A673 (cell line): Measurements from ENCODE around the gene ME3.

Source experiments
- CTCF ChIP-seq: fragments of 300-800, 200-600 bp; sonication (generic); conservative IDR thresholded peaks from 2 replicates; pipeline ENCODE4 v1.5.1; 2017; ENCODE audit warnings: low read depth, mild to moderate bottlenecking, antibody characterized with exemption, low read length, moderate library complexity, mixed read lengths
- EZH2 ChIP-seq: fragments of 200-600 bp; sonication (generic); IDR thresholded peaks from 2 replicates; pipeline ENCODE4 v1.6.1; 2017; ENCODE audit warnings: borderline replicate concordance, low read depth, mild to moderate bottlenecking, mixed read lengths, antibody characterized with exemption, low read length; ENCODE audit not compliant: poor library complexity, severe bottlenecking

GRCh38 chr11:86571273-86571948 lies 101.0 kb downstream of the ME3 start:
- no peak for TF ChIP-seq EZH2
- peak; percentile 63 for TF ChIP-seq CTCF
